SK-N-SH (cell line): Measurements from ENCODE around the gene NUP133. TPM values are rescaled to one million over a fixed set of nuclear protein-coding genes. Genes with fewer than 3 reads are reported as not detected.

Experiments
- CTCF ChIA-PET: fragments of 300-600, 350-600 bp; formaldehyde crosslinking; extraction: SDS; loops from one replicate; lab custom pipeline; 2021; lab: Yijun Ruan, JAX
- POLR2A ChIA-PET: fragments of 350-600 bp; sonication (Branson Sonifier 250); formaldehyde crosslinking; extraction: SDS; loops from one replicate; lab custom pipeline; 2020; ENCODE audit warnings: antibody characterized with exemption, inconsistent platforms; lab: Yijun Ruan, JAX
- DNase-seq: peaks from one replicate; pipeline ENCODE4 v3.0.0; 2012
- H2AFZ ChIP-seq: fragments of 200-600 bp; sonication (generic); 2 replicates; pipeline ENCODE4 v1.8.1; 2016; ENCODE audit warnings: antibody characterized with exemption, mild to moderate bottlenecking, low read depth
- H3F3A ChIP-seq: fragments of 200-600 bp; sonication (generic); replicated peaks from 2 replicates; pipeline ENCODE3; 2016; ENCODE audit warnings: antibody characterized with exemption, mild to moderate bottlenecking; ENCODE audit not compliant: insufficient read depth
- H3K27ac ChIP-seq, 2 experiments: fragments of 200-500 bp in 1 of 2; fragments of 200-600 bp in 1 of 2; sonication (Bioruptor generic) in 1 of 2; sonication (generic), shearing (Covaris generic) in 1 of 2; 2 replicates each; pipeline versions ENCODE4 v1.5.1 to v1.6.1; 2014 to 2016; ENCODE audit warnings: low read depth in 2 of 2, inconsistent platforms in 1 of 2, low read length in 1 of 2, mild to moderate bottlenecking in 1 of 2, mixed read lengths in 1 of 2
- H3K27me3 ChIP-seq: fragments of 200-600 bp; sonication (generic), shearing (Covaris generic); 2 replicates; pipeline ENCODE4 v1.6.1; 2016; ENCODE audit warnings: mixed run types; ENCODE audit not compliant: insufficient read depth
- H3K36me3 ChIP-seq, 2 experiments: fragments of 200-500 bp in 1 of 2; fragments of 200-600 bp in 1 of 2; sonication (Bioruptor generic) in 1 of 2; sonication (generic) in 1 of 2; replicated peaks in 1 of 2; 2 replicates each; pipeline versions ENCODE3 to v1.5.1; 2014 to 2016; ENCODE audit warnings: low read length in 1 of 2, mild to moderate bottlenecking in 1 of 2; ENCODE audit not compliant: insufficient read depth in 2 of 2, control insufficient read depth in 1 of 2
- H3K4me1 ChIP-seq, 2 experiments: fragments of 200-500 bp in 1 of 2; fragments of 200-600 bp in 1 of 2; sonication (Bioruptor generic) in 1 of 2; sonication (generic), shearing (Covaris generic) in 1 of 2; 2 replicates each; pipeline versions ENCODE4 v1.5.1 to v1.6.1; 2014 to 2016; ENCODE audit warnings: low read depth in 1 of 2, low read length in 1 of 2, mixed run types in 1 of 2; ENCODE audit not compliant: insufficient read depth in 2 of 2, control insufficient read depth in 1 of 2
- H3K4me2 ChIP-seq: fragments of 200-600 bp; sonication (generic), shearing (Covaris generic); 2 replicates; pipeline ENCODE4 v1.6.1; 2017; ENCODE audit warnings: mixed run types
- H3K4me3 ChIP-seq, 2 experiments: fragments of 200-500 bp in 1 of 2; fragments of 200-600 bp in 1 of 2; sonication (Bioruptor generic) in 1 of 2; sonication (generic), shearing (Covaris generic) in 1 of 2; 2 replicates each; pipeline versions ENCODE4 v1.5.1 to v1.8.1; 2014 to 2016; ENCODE audit warnings: low read depth in 2 of 2, inconsistent platforms in 1 of 2, low read length in 1 of 2, mild to moderate bottlenecking in 1 of 2, mixed read lengths in 1 of 2, moderate library complexity in 1 of 2
- H3K79me2 ChIP-seq: fragments of 200-600 bp; sonication (generic); 2 replicates; pipeline ENCODE4 v1.8.1; 2017; ENCODE audit warnings: mild to moderate bottlenecking; ENCODE audit not compliant: insufficient read depth
- H3K9ac ChIP-seq: fragments of 200-600 bp; sonication (generic); 2 replicates; pipeline ENCODE4 v1.6.1; 2017; ENCODE audit warnings: mixed run types
- H3K9me2 ChIP-seq: fragments of 200-600 bp; sonication (generic); 2 replicates; pipeline ENCODE4 v1.6.1; 2017; ENCODE audit warnings: mixed run types
- H3K9me3 ChIP-seq: fragments of 200-600 bp; sonication (generic); 2 replicates; pipeline ENCODE4 v1.6.1; 2017; ENCODE audit warnings: mixed run types, mild to moderate bottlenecking, moderate library complexity
- H4K20me1 ChIP-seq: fragments of 200-600 bp; sonication (generic); 2 replicates; pipeline ENCODE4 v1.6.1; 2017; ENCODE audit warnings: mild to moderate bottlenecking, mixed run types; ENCODE audit not compliant: insufficient read depth
- CHD2 ChIP-seq: fragments of 150-350 bp; IDR thresholded peaks from 2 replicates; pipeline ENCODE4 v1.6.1; 2018; ENCODE audit warnings: low read length; ENCODE audit not compliant: partially characterized antibody
- EP300 ChIP-seq, 2 experiments: IDR thresholded peaks; 2 replicates each; pipeline versions ENCODE4 v1.4.0 to v1.6.1; 2012; ENCODE audit warnings: borderline replicate concordance in 1 of 2, low read depth in 1 of 2, low read length in 1 of 2
- EZH2phosphoT487 ChIP-seq: fragments of 200-600 bp; sonication (generic); IDR thresholded peaks from 2 replicates; pipeline ENCODE4 v1.6.1; 2017; ENCODE audit warnings: low read depth, mixed run types, mild to moderate bottlenecking, antibody characterized with exemption, moderate library complexity, borderline replicate concordance
- FOXM1 ChIP-seq: IDR thresholded peaks from 2 replicates; pipeline ENCODE4 v1.4.0; 2012; ENCODE audit warnings: low read depth, mild to moderate bottlenecking
- NFIC ChIP-seq: IDR thresholded peaks from 2 replicates; pipeline ENCODE4 v1.4.0; 2012; ENCODE audit warnings: borderline replicate concordance
- RXRA ChIP-seq: IDR thresholded peaks from 2 replicates; pipeline ENCODE4 v1.4.0; 2012; ENCODE audit warnings: low read depth, mild to moderate bottlenecking, borderline replicate concordance
- WGBS: methylation state at CpG from one replicate; pipeline ENCODE4 v1.1.6; 2017; ENCODE audit warnings: low lambda C conversion rate; 5-methylcytosine and 5-hydroxymethylcytosine counted together
- polyA plus RNA-seq, 3 experiments: library from polyadenylated mRNA; depleted of rRNA; stranded (reverse); fragments of >200 nt; gene quantifications; 2 replicates each; pipeline ENCODE4 v1.2.3, GENCODE V29; 2012
- TF ChIP-seq, protein P1 (sequence below): IDR thresholded peaks from 2 replicates; pipeline ENCODE4 v1.4.0; 2012; ENCODE audit warnings: low read depth, borderline replicate concordance
- TF ChIP-seq, protein P2 (sequence below): fragments of 200-600 bp; sonication (generic); IDR thresholded peaks from 2 replicates; pipeline ENCODE4 v1.6.1; 2017; ENCODE audit warnings: antibody characterized with exemption, mild to moderate bottlenecking, moderate library complexity

NUP133 gene
- polyA plus RNA-seq, 1 of the 3 experiments (the other 2 are of a cell fraction), result 10.9 TPM

DNA sequence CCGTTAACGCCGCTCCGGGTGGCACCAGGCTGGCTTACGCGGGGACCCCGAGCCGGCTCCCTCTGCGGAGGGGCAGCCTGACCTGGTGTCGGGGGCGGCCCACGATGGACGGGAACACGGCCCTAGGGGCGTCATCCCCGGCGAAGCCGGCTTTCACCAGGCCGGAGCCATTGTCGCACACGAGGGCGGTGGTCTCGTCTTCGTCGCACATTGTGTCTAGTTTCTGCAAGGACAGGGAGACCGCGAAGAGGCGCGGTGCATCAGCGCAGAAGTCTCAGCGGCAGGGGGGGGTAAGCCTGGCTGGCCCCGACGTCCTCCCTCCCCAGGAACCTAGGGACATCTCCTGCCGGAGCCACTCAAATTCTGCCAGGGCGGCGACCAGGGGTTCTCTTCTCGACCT lies 75.2 kb downstream of the NUP133 start:
- ChIA-PET CTCF (no interaction called here), POLR2A (no interaction called here)
- H3K27ac ChIP-seq, result no peak overlapping the region
- no peak overlapping the region for H3K4me2 ChIP-seq
- no peaks in the 10 kb centered on the region for H3K36me3 ChIP-seq
- 92% methylated on average over 27 of the region's 37 CpGs for WGBS
- DNase-seq, result no peak
- no peak overlapping the region for H3K9ac ChIP-seq
- peaks cover 0 to 9% of the 10 kb centered on the region in 2 experiments; a peak in 1 of 4 replicates for H3K4me1 ChIP-seq
- TF ChIP-seq, protein P1, sequence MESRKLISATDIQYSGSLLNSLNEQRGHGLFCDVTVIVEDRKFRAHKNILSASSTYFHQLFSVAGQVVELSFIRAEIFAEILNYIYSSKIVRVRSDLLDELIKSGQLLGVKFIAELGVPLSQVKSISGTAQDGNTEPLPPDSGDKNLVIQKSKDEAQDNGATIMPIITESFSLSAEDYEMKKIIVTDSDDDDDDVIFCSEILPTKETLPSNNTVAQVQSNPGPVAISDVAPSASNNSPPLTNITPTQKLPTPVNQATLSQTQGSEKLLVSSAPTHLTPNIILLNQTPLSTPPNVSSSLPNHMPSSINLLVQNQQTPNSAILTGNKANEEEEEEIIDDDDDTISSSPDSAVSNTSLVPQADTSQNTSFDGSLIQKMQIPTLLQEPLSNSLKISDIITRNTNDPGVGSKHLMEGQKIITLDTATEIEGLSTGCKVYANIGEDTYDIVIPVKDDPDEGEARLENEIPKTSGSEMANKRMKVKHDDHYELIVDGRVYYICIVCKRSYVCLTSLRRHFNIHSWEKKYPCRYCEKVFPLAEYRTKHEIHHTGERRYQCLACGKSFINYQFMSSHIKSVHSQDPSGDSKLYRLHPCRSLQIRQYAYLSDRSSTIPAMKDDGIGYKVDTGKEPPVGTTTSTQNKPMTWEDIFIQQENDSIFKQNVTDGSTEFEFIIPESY, result no peak
- TF ChIP-seq EP300 (IDR thresholded peaks at IDR 0.05; ENCODE audit: borderline replicate concordance in 1 of 2, low read depth in 1 of 2, low read length in 1 of 2) (no peak), RXRA (no peak)
- H3K27me3 ChIP-seq, result no peaks in the 10 kb centered on the region
- H2AFZ ChIP-seq, result no peak overlapping the region
- H3K9me2 ChIP-seq, result no peaks in the 10 kb centered on the region
- H4K20me1 ChIP-seq, result no peaks in the 10 kb centered on the region
- H3K4me3 ChIP-seq, result no peak overlapping the region
- no peaks in the 10 kb centered on the region for H3K79me2 ChIP-seq
- H3F3A ChIP-seq, result no peaks in the 10 kb centered on the region
- H3K9me3 ChIP-seq, result no peaks in the 10 kb centered on the region

DNA sequence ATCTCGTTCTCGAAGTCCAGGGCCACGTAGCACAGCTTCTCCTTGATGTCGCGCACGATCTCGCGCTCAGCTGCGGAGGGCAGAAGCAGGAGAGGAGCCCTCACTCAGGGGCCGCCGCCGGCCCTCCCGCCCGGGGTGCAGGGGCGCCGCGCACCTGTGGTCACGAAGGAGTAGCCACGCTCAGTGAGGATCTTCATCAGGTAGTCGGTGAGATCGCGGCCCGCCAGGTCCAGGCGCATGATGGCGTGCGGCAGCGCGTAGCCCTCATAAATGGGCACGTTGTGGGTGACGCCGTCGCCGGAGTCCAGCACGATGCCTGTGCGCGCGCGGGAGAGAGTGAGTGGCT lies 76.1 kb downstream of the NUP133 start:
- Histone ChIP-seq H3K4me1 (peaks cover 0 to 9% of the 10 kb centered on the region in 2 experiments; a peak in 1 of 4 replicates), H4K20me1 (no peaks in the 10 kb centered on the region), H3K27ac (no peak overlapping the region), H3K36me3 (no peaks in the 10 kb centered on the region), H3F3A (no peaks in the 10 kb centered on the region), H3K9me2 (no peaks in the 10 kb centered on the region), H3K27me3 (no peaks in the 10 kb centered on the region), H3K4me3 (no peak overlapping the region), H3K9ac (no peak overlapping the region), H2AFZ (no peak overlapping the region)
- WGBS, result 87% methylated on average over 19 of the region's 38 CpGs
- ChIA-PET CTCF (no interaction called here), POLR2A (no interaction called here)
- TF ChIP-seq EP300 (IDR thresholded peaks at IDR 0.05; ENCODE audit: borderline replicate concordance in 1 of 2, low read depth in 1 of 2, low read length in 1 of 2) (no peak), CHD2 (no peak)
- TF ChIP-seq, all 33 proteins: peak for 0
- Histone ChIP-seq H3K4me2 (no peak overlapping the region), H3K79me2 (no peaks in the 10 kb centered on the region), H3K9me3 (no peaks in the 10 kb centered on the region)
- no peak for DNase-seq

DNA sequence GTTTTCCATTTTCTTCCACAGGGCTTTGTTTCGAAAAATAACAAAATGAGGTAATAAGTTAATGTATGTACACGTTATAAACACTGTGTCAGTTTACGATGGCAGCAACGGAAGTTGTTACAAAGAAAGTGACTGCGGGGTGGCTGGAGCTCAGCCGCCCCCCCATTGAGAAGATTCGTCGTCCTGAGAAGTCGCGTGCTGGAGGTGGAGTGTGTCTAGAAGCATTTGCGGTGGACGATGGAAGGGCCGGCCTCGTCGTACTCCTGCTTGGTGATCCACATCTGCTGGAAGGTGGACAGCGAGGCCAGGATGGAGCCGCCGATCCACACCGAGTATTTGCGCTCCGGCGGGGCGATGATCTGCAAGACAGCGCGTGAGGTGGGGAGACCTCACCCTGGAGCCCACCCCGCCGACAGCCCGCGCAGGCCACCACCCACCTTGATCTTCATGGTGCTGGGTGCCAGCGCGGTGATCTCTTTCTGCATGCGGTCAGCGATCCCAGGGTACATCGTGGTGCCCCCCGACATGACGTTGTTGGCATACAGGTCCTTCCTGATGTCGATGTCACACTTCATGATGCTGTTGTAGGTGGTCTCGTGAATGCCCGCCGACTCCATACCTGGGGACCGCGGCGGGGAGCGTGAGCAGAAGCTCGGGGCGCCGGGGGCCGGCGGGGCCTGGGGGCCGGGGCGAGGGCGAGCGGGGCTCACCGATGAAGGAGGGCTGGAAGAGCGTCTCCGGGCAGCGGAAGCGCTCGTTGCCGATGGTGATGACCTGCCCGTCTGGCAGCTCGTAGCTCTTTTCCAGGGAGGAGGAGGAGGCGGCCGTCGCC lies 76.6 kb downstream of the NUP133 start:
- Histone ChIP-seq H3K27ac (no peak overlapping the region), H3K79me2 (no peaks in the 10 kb centered on the region), H4K20me1 (no peaks in the 10 kb centered on the region), H3K4me3 (no peak overlapping the region), H3K9ac (no peak overlapping the region), H3K27me3 (no peaks in the 10 kb centered on the region), H3K9me2 (no peaks in the 10 kb centered on the region), H2AFZ (no peak overlapping the region), H3K4me1 (peaks cover 0 to 8% of the 10 kb centered on the region in 2 experiments; a peak in 1 of 4 replicates), H3K9me3 (no peaks in the 10 kb centered on the region), H3K36me3 (no peaks in the 10 kb centered on the region), H3F3A (no peaks in the 10 kb centered on the region), H3K4me2 (no peak overlapping the region)
- WGBS, result 92% methylated on average over 28 of the region's 65 CpGs
- ChIA-PET CTCF (no interaction called here), POLR2A (no interaction called here)
- no peak for DNase-seq
- TF ChIP-seq, protein P2, sequence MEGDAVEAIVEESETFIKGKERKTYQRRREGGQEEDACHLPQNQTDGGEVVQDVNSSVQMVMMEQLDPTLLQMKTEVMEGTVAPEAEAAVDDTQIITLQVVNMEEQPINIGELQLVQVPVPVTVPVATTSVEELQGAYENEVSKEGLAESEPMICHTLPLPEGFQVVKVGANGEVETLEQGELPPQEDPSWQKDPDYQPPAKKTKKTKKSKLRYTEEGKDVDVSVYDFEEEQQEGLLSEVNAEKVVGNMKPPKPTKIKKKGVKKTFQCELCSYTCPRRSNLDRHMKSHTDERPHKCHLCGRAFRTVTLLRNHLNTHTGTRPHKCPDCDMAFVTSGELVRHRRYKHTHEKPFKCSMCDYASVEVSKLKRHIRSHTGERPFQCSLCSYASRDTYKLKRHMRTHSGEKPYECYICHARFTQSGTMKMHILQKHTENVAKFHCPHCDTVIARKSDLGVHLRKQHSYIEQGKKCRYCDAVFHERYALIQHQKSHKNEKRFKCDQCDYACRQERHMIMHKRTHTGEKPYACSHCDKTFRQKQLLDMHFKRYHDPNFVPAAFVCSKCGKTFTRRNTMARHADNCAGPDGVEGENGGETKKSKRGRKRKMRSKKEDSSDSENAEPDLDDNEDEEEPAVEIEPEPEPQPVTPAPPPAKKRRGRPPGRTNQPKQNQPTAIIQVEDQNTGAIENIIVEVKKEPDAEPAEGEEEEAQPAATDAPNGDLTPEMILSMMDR, result no peak
- TF ChIP-seq NFIC, result no peak
- TF ChIP-seq EZH2phosphoT487, result no peak
- TF ChIP-seq FOXM1, result no peak
